PFSK-1 (cell line): Measurements from ENCODE around the gene BDH1.

Experiments used
- FOXP2 ChIP-seq: optimal IDR thresholded peaks from 2 replicates; pipeline ENCODE3; 2011; ENCODE audit warnings: borderline replicate concordance, control low read depth, inconsistent platforms; ENCODE audit not compliant: insufficient read depth; ENCODE audit errors: extremely low read length, extremely low read depth
- POLR2AphosphoS5 ChIP-seq: IDR thresholded peaks from 2 replicates; pipeline ENCODE4 v1.6.1; 2012; ENCODE audit warnings: low read depth, mild to moderate bottlenecking, control low read depth, low read length, moderate library complexity
- SIN3A ChIP-seq: IDR thresholded peaks from 2 replicates; pipeline ENCODE4 v1.6.1; 2012; ENCODE audit warnings: mild to moderate bottlenecking, low read length, moderate library complexity, borderline replicate concordance; ENCODE audit not compliant: insufficient read depth
- TAF1 ChIP-seq: IDR thresholded peaks from 2 replicates; pipeline ENCODE4 v1.6.1; 2012; ENCODE audit warnings: low read length, control low read depth, borderline replicate concordance; ENCODE audit not compliant: insufficient read depth
- TF ChIP-seq, protein P1 (sequence below), 2 experiments: IDR thresholded peaks; 2 replicates each; pipeline versions ENCODE4 v1.6.1 to v1.8.0; 2011 to 2012; ENCODE audit warnings: low read depth in 2 of 2, low read length in 2 of 2, control low read depth in 1 of 2, inconsistent platforms in 1 of 2, mild to moderate bottlenecking in 1 of 2, moderate library complexity in 1 of 2; ENCODE audit not compliant: insufficient read depth in 1 of 2

BDH1 gene

DNA sequence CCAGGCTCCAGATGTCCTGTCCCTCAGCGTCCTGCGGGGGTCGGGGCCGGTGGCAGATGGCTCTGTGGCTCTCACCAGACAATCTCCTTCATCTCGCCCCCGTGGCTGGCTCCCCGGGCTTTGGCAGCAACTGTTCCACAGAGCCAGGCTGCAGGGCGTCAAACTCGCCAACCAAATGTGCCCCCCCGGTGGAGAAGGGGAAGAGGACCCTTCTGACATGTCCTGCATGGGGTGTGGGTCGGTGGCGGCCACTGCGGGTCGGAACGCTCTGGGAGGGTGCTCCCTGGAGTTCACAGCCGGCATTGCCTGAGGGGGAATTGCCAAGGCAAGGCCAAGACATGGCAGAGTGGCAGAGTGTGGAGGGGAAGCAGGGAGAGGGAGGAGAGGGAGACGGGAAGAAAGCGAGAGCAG is 36.0 kb downstream of the BDH1 start:
- TF ChIP-seq, protein P1, sequence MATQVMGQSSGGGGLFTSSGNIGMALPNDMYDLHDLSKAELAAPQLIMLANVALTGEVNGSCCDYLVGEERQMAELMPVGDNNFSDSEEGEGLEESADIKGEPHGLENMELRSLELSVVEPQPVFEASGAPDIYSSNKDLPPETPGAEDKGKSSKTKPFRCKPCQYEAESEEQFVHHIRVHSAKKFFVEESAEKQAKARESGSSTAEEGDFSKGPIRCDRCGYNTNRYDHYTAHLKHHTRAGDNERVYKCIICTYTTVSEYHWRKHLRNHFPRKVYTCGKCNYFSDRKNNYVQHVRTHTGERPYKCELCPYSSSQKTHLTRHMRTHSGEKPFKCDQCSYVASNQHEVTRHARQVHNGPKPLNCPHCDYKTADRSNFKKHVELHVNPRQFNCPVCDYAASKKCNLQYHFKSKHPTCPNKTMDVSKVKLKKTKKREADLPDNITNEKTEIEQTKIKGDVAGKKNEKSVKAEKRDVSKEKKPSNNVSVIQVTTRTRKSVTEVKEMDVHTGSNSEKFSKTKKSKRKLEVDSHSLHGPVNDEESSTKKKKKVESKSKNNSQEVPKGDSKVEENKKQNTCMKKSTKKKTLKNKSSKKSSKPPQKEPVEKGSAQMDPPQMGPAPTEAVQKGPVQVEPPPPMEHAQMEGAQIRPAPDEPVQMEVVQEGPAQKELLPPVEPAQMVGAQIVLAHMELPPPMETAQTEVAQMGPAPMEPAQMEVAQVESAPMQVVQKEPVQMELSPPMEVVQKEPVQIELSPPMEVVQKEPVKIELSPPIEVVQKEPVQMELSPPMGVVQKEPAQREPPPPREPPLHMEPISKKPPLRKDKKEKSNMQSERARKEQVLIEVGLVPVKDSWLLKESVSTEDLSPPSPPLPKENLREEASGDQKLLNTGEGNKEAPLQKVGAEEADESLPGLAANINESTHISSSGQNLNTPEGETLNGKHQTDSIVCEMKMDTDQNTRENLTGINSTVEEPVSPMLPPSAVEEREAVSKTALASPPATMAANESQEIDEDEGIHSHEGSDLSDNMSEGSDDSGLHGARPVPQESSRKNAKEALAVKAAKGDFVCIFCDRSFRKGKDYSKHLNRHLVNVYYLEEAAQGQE (IDR thresholded peaks at IDR 0.05; ENCODE audit: insufficient read depth in 1 of 2, low read depth in 2 of 2, low read length in 2 of 2), result no peak
- no peak for TF ChIP-seq SIN3A
- TF ChIP-seq POLR2AphosphoS5, result no peak
- TF ChIP-seq TAF1, result no peak
- no peak for TF ChIP-seq FOXP2

DNA sequence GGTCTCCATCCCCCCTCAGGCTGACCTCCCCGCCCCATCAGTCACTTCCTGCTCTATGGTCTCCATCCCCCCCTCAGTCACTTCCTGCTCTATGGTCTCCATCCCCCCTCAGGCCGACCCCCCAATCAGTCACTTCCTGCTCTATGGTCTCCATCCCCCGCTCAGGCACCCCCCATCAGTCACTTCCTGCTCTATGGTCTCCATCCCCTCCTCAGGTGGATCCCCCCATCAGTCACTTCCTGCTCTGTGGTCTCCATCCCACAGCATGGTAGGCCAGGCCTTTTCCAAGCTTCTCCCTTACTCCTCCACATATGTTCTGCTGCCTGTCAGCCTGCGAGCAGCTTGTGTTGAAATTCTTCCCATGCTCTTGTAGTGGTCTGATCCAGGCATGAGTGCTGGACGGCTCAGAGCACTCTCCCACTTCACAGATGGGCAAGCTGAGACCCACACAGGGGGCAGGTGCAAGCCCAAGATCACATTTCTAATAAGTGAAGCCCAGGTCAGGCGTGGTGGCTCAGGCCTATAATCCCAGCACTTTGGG is 36.8 kb downstream of the BDH1 start:
- TF ChIP-seq POLR2AphosphoS5 (no peak), TAF1 (no peak), FOXP2 (no peak), SIN3A (no peak)
- TF ChIP-seq, protein P1 (IDR thresholded peaks at IDR 0.05; ENCODE audit: insufficient read depth in 1 of 2, low read depth in 2 of 2, low read length in 2 of 2), result no peak

DNA sequence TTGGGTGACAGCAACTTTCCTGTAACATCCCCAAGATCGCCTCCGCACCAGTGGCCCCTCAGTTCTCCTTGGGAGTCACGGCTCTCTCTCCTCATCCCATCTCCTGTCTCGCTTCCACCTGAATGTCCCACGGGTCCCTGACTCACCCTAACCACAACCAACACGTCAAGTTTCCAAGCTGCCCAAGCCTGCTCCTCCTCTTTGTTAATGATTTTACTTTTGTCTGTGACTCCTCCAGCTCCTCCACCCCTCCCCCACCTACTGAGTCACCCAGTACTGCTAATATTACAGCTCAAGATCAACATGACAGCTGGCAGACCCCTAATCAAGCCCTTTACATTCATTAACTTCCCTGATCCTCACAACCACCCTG is 39.3 kb downstream of the BDH1 start:
- no peak for TF ChIP-seq POLR2AphosphoS5
- TF ChIP-seq TAF1, result no peak
- TF ChIP-seq, protein P1 (IDR thresholded peaks at IDR 0.05; ENCODE audit: insufficient read depth in 1 of 2, low read depth in 2 of 2, low read length in 2 of 2), result no peak
- TF ChIP-seq FOXP2, result no peak
- TF ChIP-seq SIN3A, result no peak

DNA sequence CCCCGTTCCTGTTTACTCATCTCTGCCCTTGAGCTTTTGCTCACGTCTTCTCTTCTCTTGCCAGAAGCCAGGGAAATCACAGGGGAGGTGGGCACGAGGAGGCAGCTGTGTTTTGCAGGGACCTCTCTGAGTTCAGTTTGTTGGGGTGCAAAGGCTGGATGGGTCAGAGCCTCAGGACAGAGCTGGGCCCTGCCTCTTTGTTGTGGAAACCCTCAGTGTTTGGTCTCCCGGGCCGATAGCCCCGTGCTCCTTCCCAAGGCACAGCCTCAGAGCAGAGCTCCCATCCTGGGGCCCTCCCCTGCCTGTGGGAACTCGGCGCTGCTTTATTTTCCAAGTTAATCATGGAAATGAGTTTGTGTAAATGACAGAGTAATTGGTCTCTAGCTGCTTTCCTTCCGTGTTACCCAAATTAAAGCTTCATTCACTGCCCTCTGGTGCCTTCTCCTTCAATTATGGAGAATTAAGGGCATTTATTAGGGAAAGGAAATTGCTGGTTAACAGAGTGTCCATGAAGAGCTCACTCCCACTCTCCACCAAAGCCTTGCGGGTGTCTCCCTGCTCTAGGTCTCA is 40.9 kb downstream of the BDH1 start:
- no peak for TF ChIP-seq TAF1
- no peak for TF ChIP-seq SIN3A
- no peak for TF ChIP-seq POLR2AphosphoS5
- no peak for TF ChIP-seq FOXP2
- TF ChIP-seq, protein P1 (IDR thresholded peaks at IDR 0.05; ENCODE audit: insufficient read depth in 1 of 2, low read depth in 2 of 2, low read length in 2 of 2), result no peak

DNA sequence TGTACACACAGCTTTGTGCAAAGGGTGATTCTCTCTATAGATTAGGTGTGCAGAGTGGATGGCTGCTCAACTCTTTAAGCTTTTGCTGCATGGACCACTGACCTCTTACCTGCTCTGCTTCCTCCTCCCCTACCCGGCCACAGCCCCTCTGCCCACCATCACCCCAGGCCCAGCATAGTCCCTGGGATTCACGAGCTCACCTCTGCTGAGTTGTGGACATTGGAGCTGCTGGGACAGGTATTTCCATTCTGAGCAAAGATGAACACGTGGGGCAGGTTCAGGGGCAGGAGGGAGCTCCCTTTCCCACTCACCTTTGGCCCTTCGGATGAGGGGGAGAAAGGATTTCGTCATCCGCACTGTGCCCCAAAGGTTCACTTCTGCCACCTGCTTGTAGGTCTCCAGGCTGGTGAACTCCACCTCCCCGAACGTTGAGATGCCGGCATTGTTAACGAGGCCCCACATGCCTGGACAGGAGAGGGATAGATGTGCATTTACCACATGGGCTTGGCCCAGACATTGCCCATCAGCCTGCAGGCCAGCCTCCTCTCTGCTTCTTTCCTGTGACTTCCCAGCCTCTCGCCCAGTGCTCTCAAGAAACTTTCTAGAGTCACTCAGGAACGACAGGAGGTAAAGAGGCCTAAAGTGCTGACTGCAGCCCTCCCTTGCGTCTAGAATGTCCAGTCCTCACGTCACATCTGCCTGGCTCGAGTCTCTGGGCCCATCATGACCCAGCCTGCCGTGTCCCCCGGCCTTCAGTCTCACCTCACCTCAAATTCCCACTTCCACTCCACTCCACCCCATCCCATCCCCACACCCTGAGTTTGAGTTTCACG is 41.6 kb downstream of the BDH1 start:
- TF ChIP-seq TAF1 (no peak), SIN3A (no peak), POLR2AphosphoS5 (no peak), FOXP2 (no peak)
- TF ChIP-seq, protein P1 (IDR thresholded peaks at IDR 0.05; ENCODE audit: insufficient read depth in 1 of 2, low read depth in 2 of 2, low read length in 2 of 2), result no peak
